ENCODE results near the gene C1QTNF2. TPM values are rescaled to one million over a fixed set of nuclear protein-coding genes. Genes with fewer than 3 reads are reported as not detected.

Gene C1QTNF2
- total and polyA plus RNA-seq, 2 donors (not counting 1 experiment from before 2014, with no cell fraction given) = 2.3 TPM

- no peak overlapping the region for H3K27ac ChIP-seq (ENCODE audit: insufficient read depth, low read length)
- no peaks in the 10 kb centered on the region for H3K9me3 ChIP-seq (ENCODE audit: control insufficient read depth, insufficient read depth, low read depth, low read length)
- H3K4me3 ChIP-seq (replicated peaks in 1 of 4; ENCODE audit: control extremely low read depth in 1 of 4, insufficient read depth in 1 of 4, low read depth in 3 of 4, low read length in 4 of 4) = no peak overlapping the region
- H2AFZ ChIP-seq (ENCODE audit: low read length) = no peak overlapping the region
- no peaks in the 10 kb centered on the region for H3K36me3 ChIP-seq (ENCODE audit: control insufficient read depth, insufficient read depth, low read length)
- peak; percentile 32 to 50 for DNase-seq (ENCODE audit: low read depth in 2 of 2)
- peaks cover under 1% of the 10 kb centered on the region for H3K79me2 ChIP-seq (ENCODE audit: control insufficient read depth, insufficient read depth, low read length)
- H3K4me2 ChIP-seq (ENCODE audit: extremely low read depth, insufficient read depth, low read length) = no peak overlapping the region
- no peaks in the 10 kb centered on the region for H4K20me1 ChIP-seq (ENCODE audit: control insufficient read depth, extremely low read depth, insufficient read depth, low read length)
- TF ChIP-seq CTCF (conservative IDR thresholded peaks at IDR 0.05 in 1 of 2, IDR thresholded peaks at IDR 0.05 in 1 of 2; ENCODE audit: low read depth in 1 of 2, low read length in 2 of 2) = peak in 1 of 2 donors; percentile 34
- no peak for TF ChIP-seq EZH2 (IDR thresholded peaks at IDR 0.05; ENCODE audit: low read length, missing control alignments)
- no peaks in the 10 kb centered on the region for H3K27me3 ChIP-seq (ENCODE audit: control insufficient read depth, insufficient read depth, low read length)
- no peaks in the 10 kb centered on the region for H3K4me1 ChIP-seq (ENCODE audit: control insufficient read depth, extremely low read depth, insufficient read depth, low read length)
- H3K9ac ChIP-seq (ENCODE audit: insufficient read depth, low read length) = no peak overlapping the region
These were observed 20.6 kb upstream of the C1QTNF2 start for GRCh38 chr5:160390787-160391696.

- Histone ChIP-seq H3K79me2 (ENCODE audit: control insufficient read depth, insufficient read depth, low read length) (no peaks in the 10 kb centered on the region), H3K9ac (ENCODE audit: insufficient read depth, low read length) (no peak overlapping the region), H3K27me3 (ENCODE audit: control insufficient read depth, insufficient read depth, low read length) (no peaks in the 10 kb centered on the region), H4K20me1 (ENCODE audit: control insufficient read depth, extremely low read depth, insufficient read depth, low read length) (no peaks in the 10 kb centered on the region), H3K4me1 (ENCODE audit: control insufficient read depth, extremely low read depth, insufficient read depth, low read length) (no peaks in the 10 kb centered on the region), H3K9me3 (ENCODE audit: control insufficient read depth, insufficient read depth, low read depth, low read length) (no peaks in the 10 kb centered on the region), H3K4me3 (replicated peaks in 1 of 4; ENCODE audit: control extremely low read depth in 1 of 4, insufficient read depth in 1 of 4, low read depth in 3 of 4, low read length in 4 of 4) (no peak overlapping the region), H3K4me2 (ENCODE audit: extremely low read depth, insufficient read depth, low read length) (no peak overlapping the region), H3K27ac (ENCODE audit: insufficient read depth, low read length) (no peak overlapping the region), H3K36me3 (ENCODE audit: control insufficient read depth, insufficient read depth, low read length) (no peaks in the 10 kb centered on the region), H2AFZ (ENCODE audit: low read length) (no peak overlapping the region)
- DNase-seq (ENCODE audit: low read depth in 2 of 2) = no peak
- TF ChIP-seq CTCF (conservative IDR thresholded peaks at IDR 0.05 in 1 of 2, IDR thresholded peaks at IDR 0.05 in 1 of 2; ENCODE audit: low read depth in 1 of 2, low read length in 2 of 2) (no peak), EZH2 (IDR thresholded peaks at IDR 0.05; ENCODE audit: low read length, missing control alignments) (no peak)
These were observed 17.0 kb upstream of the C1QTNF2 start for GRCh38 chr5:160387445-160387844.

- H3K9ac ChIP-seq (ENCODE audit: insufficient read depth, low read length) = no peak overlapping the region
- no peaks in the 10 kb centered on the region for H3K79me2 ChIP-seq (ENCODE audit: control insufficient read depth, insufficient read depth, low read length)
- H4K20me1 ChIP-seq (ENCODE audit: control insufficient read depth, extremely low read depth, insufficient read depth, low read length) = no peaks in the 10 kb centered on the region
- DNase-seq (ENCODE audit: low read depth in 2 of 2) = no peak
- no peak for TF ChIP-seq CTCF (conservative IDR thresholded peaks at IDR 0.05 in 1 of 2, IDR thresholded peaks at IDR 0.05 in 1 of 2; ENCODE audit: low read depth in 1 of 2, low read length in 2 of 2)
- TF ChIP-seq EZH2 (IDR thresholded peaks at IDR 0.05; ENCODE audit: low read length, missing control alignments) = no peak
- no peak overlapping the region for H3K4me3 ChIP-seq (replicated peaks in 1 of 4; ENCODE audit: control extremely low read depth in 1 of 4, insufficient read depth in 1 of 4, low read depth in 3 of 4, low read length in 4 of 4)
- H3K4me2 ChIP-seq (ENCODE audit: extremely low read depth, insufficient read depth, low read length) = no peak overlapping the region
- no peaks in the 10 kb centered on the region for H3K9me3 ChIP-seq (ENCODE audit: control insufficient read depth, insufficient read depth, low read depth, low read length)
- H3K27me3 ChIP-seq (ENCODE audit: control insufficient read depth, insufficient read depth, low read length) = no peaks in the 10 kb centered on the region
- H3K27ac ChIP-seq (ENCODE audit: insufficient read depth, low read length) = no peak overlapping the region
- H3K36me3 ChIP-seq (ENCODE audit: control insufficient read depth, insufficient read depth, low read length) = no peaks in the 10 kb centered on the region
- H2AFZ ChIP-seq (ENCODE audit: low read length) = no peak overlapping the region
- no peaks in the 10 kb centered on the region for H3K4me1 ChIP-seq (ENCODE audit: control insufficient read depth, extremely low read depth, insufficient read depth, low read length)
These were observed 15.1 kb upstream of the C1QTNF2 start for GRCh38 chr5:160385496-160385895.
